ENCODE data around the gene AKAP13. TPM values are rescaled to one million over a fixed set of nuclear protein-coding genes. Genes with fewer than 3 reads are reported as not detected.
A peak's percentile ranks its signal among the peaks of the same experiment; 100 is the strongest.

The AKAP13 gene
- total RNA-seq, 4 donors from 2014 or later: 105 to 167 (median 129) TPM

DNA sequence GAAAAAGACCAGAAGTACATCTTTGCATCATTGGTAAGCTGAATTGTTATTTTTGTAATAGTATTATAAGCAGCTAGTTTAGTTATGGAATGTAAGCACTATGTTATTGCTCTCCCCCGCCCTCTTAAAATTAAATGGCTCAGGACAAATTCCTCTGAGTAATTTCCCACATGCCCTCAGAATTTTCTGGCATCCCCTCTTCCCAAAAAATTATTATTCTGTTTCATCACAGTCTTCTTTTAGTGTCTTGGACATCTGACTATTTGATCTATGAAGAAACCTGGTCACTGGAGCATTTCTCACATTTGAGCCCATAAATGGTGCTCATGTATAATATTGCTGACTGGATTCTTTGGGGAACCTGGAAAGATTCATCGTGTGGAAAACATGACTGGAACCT, 346.1 kb downstream of the AKAP13 start:
- H3K4me3 ChIP-seq (ENCODE audit: low read depth, poor library complexity, severe bottlenecking): no peak overlapping the region
- TF ChIP-seq POLR2A (IDR thresholded peaks at IDR 0.05) (no peak), CTCF (IDR thresholded peaks at IDR 0.05) (no peak)
- intact Hi-C loops (cut with DNase I; ENCODE audit: low total_unique reads): no loop called here
- WGBS, 2 donors: 50 to 61% methylated on average over 2 of the region's 2 CpGs
- DNase-seq (ENCODE audit: low spot score in 2 of 2): no peak

GRCh38 chr15:85727068-85727467, 346.7 kb downstream of the AKAP13 start:
- WGBS, 2 donors: 43 to 50% methylated on average over 2 of the region's 2 CpGs
- TF ChIP-seq CTCF (IDR thresholded peaks at IDR 0.05) (no peak), POLR2A (IDR thresholded peaks at IDR 0.05) (no peak)
- peak in 1 of 2 donors; percentile 81 for DNase-seq (ENCODE audit: low spot score in 2 of 2)
- H3K4me3 ChIP-seq (ENCODE audit: low read depth, poor library complexity, severe bottlenecking): no peak overlapping the region
- intact Hi-C loops (cut with DNase I; ENCODE audit: low total_unique reads): no loop called here

DNA sequence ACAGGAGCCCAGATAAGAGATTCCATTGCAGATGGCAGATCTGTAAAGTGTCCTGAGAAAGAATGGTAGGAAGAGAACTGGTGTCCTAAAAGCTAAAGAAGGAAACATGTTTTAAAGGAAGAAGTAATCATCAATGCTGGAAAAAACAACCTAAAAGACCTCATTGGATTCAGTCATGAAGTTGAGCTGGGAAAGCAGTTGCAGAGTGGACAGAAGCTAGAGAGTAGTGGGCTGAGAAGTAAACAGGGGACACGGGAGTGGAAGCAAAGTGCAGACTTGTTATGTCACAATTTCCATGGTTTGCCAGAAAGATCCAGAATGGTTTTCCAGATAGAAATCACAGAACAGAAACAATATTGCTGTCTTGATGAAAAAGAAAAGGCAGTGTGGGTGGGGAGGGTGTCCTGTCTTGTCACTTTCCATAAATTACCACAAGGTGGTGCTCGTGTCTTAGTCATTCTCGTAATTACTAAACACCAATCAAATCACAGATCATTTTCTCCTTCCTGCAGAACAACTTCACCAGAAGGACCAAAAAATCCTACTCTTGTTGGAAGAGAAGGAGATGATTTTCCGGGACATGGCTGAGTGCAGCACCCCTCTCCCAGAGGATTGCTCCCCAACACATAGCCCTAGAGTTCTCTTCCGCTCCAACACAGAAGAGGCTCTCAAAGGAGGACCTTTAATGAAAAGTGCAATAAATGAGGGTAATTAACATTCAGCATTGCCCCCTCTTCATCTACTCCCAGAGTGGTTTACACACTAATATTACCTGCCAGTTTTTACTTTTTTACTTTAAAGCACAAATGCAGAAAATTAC, 349.8 kb downstream of the AKAP13 start:
- no peak for DNase-seq (ENCODE audit: low spot score in 2 of 2)
- WGBS, 2 donors: 26 to 30% methylated on average over 5 of the region's 5 CpGs
- TF ChIP-seq CTCF (IDR thresholded peaks at IDR 0.05): peak in 1 of 3 donors; percentile 28
- no peak for TF ChIP-seq POLR2A (IDR thresholded peaks at IDR 0.05)
- intact Hi-C loops (cut with DNase I; ENCODE audit: low total_unique reads): loop anchor here (5.0 kb wide), 1 partner anchor 112 kb away; no protein-coding TSS in a partner anchor
- no peak overlapping the region for H3K4me3 ChIP-seq (ENCODE audit: low read depth, poor library complexity, severe bottlenecking)

DNA sequence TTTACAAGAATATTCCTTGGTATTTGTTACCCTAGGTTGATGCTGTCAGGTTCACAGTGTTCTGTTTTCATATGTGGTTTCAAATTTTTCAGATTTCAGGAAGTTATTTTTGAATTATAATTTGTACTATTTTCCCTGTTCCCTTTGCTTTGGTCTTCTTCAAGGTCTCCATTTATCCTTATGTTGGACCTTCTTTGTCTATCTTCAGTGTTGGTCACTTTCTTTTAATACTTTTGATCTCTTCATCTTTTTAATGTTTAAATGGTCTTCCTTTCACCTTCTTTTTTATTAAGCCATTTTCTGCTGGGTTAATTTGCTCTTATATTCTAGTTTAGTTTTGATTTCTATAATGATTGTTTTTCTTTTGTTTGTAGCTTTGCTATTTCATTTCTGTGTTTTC, 353.0 kb downstream of the AKAP13 start:
- intact Hi-C loops (cut with DNase I; ENCODE audit: low total_unique reads): loop anchor here (5.0 kb wide), 1 partner anchor 109 kb away; no protein-coding TSS in a partner anchor
- DNase-seq (ENCODE audit: low spot score in 2 of 2): no peak
- no peak overlapping the region for H3K4me3 ChIP-seq (ENCODE audit: low read depth, poor library complexity, severe bottlenecking)
- TF ChIP-seq CTCF (IDR thresholded peaks at IDR 0.05) (no peak), POLR2A (IDR thresholded peaks at IDR 0.05) (no peak)

GRCh38 chr15:85737061-85737460, 356.7 kb downstream of the AKAP13 start:
- 92 to 93% methylated on average over 6 of the region's 6 CpGs for WGBS, 2 donors
- TF ChIP-seq CTCF (IDR thresholded peaks at IDR 0.05): no peak
- TF ChIP-seq POLR2A (IDR thresholded peaks at IDR 0.05): no peak
- H3K4me3 ChIP-seq (ENCODE audit: low read depth, poor library complexity, severe bottlenecking): no peak overlapping the region
- intact Hi-C loops (cut with DNase I; ENCODE audit: low total_unique reads): no loop called here
- DNase-seq (ENCODE audit: low spot score in 2 of 2): no peak
